ENCODE results near the gene BCL2L13. TPM values are rescaled to one million over a fixed set of nuclear protein-coding genes. Genes with fewer than 3 reads are reported as not detected.
A peak's percentile ranks its signal among the peaks of the same experiment; 100 is the strongest.

Gene BCL2L13
- total RNA-seq, 1 experiment from 2014 or later: 52.9 TPM

DNA sequence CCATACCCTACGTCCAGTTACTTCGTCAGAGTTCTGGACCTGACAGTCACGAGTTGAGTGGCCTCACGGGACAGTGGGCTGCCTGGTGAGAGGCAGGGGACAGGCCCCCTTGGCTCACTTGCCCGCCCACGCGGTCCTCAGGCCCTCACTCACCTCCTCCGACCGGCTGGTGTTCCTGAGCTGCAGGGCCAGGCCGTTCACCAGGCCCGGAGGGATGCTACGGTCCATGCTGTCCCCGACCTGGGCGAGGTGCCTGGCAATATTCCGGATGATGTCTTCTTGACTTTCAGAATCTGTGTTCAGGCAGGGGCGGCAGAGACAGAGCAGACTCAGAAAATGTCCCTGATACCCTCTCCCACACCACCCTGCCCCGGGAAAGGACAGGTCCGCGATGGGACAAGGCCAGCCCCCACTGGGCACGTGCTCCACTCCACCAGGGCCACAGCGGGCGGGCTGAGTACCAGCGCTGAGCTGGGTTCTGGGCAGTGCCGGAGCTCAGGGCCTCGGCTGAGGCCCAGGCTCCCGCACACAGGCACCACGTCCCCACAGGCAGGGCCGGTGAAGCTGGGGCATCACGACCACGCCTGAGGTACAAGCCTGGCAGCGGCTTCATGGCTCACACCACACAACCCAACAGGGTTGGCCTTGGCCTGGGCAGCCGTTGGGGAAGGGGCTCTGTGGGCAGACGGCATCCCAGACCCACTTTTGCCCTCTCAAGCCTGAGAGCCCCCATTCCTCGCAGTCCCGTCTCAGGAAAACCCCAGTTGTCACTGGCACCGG, 100.8 kb downstream of the BCL2L13 start:
- CTCF ChIA-PET: interaction anchor here (0.6 kb wide), 2 partner anchors 354 to 413 kb away, joined by 4 read pairs; no protein-coding TSS in a partner anchor
- no peaks in the 10 kb centered on the region for H3K27me3 ChIP-seq (replicated peaks; ENCODE audit: insufficient read depth, low read depth, low read length, poor library complexity)
- intact Hi-C loops (cut with micrococcal nuclease; ENCODE audit: unreplicated experiment): no loop called here
- no peak overlapping the region for H3K4me3 ChIP-seq (ENCODE audit: low read depth, low read length, poor library complexity, severe bottlenecking)
- TF ChIP-seq, protein P1, sequence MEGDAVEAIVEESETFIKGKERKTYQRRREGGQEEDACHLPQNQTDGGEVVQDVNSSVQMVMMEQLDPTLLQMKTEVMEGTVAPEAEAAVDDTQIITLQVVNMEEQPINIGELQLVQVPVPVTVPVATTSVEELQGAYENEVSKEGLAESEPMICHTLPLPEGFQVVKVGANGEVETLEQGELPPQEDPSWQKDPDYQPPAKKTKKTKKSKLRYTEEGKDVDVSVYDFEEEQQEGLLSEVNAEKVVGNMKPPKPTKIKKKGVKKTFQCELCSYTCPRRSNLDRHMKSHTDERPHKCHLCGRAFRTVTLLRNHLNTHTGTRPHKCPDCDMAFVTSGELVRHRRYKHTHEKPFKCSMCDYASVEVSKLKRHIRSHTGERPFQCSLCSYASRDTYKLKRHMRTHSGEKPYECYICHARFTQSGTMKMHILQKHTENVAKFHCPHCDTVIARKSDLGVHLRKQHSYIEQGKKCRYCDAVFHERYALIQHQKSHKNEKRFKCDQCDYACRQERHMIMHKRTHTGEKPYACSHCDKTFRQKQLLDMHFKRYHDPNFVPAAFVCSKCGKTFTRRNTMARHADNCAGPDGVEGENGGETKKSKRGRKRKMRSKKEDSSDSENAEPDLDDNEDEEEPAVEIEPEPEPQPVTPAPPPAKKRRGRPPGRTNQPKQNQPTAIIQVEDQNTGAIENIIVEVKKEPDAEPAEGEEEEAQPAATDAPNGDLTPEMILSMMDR (conservative IDR thresholded peaks at IDR 0.05; ENCODE audit: low read depth, low read length): no peak
- TF ChIP-seq EZH2 (IDR thresholded peaks at IDR 0.05; ENCODE audit: borderline replicate concordance, low read depth, low read length, poor library complexity, severe bottlenecking): no peak
- H3K9me3 ChIP-seq (ENCODE audit: low read depth, low read length, poor library complexity, severe bottlenecking): no peaks in the 10 kb centered on the region
- BruUV-seq (replicated peaks): no TSS peak
- H3K4me1 ChIP-seq (ENCODE audit: insufficient read depth, low read length, poor library complexity, severe bottlenecking): no peaks in the 10 kb centered on the region
- no peak overlapping the region for H3K27ac ChIP-seq (ENCODE audit: low read depth, low read length, poor library complexity, severe bottlenecking)
- no peak for DNase-seq (ENCODE audit: low spot score)
- POLR2A ChIA-PET (ENCODE audit: low non-redundant PET): no interaction called here
- peaks cover 10% of the 10 kb centered on the region for H3K36me3 ChIP-seq (ENCODE audit: insufficient read depth, low read length, poor library complexity, severe bottlenecking)

DNA sequence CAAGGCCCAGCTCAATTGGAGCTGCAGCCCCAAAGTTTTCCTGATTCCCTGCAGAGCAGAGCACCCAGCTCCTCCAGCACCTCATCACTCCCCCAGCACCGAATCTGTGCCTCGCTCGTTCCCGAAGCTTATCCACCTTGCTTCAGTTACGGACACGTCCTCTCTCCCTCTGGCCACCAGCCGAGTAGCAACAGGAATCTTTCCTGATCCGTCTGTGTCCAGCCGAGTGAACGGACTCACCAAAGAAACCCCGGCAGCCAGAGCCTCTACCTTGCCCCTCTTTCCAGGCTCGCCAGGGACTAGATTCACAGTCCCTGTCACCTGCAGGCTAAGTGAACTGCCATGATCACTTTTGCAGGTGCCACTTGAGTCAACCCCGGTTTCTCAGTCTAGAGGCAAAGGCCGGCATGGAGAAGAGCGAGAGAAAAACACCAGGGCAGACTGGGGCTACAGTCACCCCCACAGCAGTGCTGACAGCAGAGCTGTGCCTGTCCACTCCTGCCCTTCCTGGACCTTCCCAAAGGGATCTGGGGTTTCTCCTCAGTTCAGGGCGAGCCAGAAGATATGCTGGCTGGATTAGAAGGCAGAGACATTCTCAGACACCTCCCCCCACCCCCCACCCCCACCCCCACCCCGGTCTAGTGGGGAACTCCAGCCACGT, 103.4 kb downstream of the BCL2L13 start:
- TF ChIP-seq EZH2 (IDR thresholded peaks at IDR 0.05; ENCODE audit: borderline replicate concordance, low read depth, low read length, poor library complexity, severe bottlenecking): no peak
- TF ChIP-seq, protein P1 (conservative IDR thresholded peaks at IDR 0.05; ENCODE audit: low read depth, low read length): no peak
- Histone ChIP-seq H3K4me1 (ENCODE audit: insufficient read depth, low read length, poor library complexity, severe bottlenecking) (no peaks in the 10 kb centered on the region), H3K4me3 (ENCODE audit: low read depth, low read length, poor library complexity, severe bottlenecking) (no peak overlapping the region), H3K36me3 (ENCODE audit: insufficient read depth, low read length, poor library complexity, severe bottlenecking) (no peaks in the 10 kb centered on the region), H3K27ac (ENCODE audit: low read depth, low read length, poor library complexity, severe bottlenecking) (no peak overlapping the region), H3K27me3 (replicated peaks; ENCODE audit: insufficient read depth, low read depth, low read length, poor library complexity) (no peaks in the 10 kb centered on the region), H3K9me3 (ENCODE audit: low read depth, low read length, poor library complexity, severe bottlenecking) (no peaks in the 10 kb centered on the region)
- intact Hi-C loops (cut with micrococcal nuclease; ENCODE audit: unreplicated experiment): loop anchor here (2.0 kb wide), 1 partner anchor 335 kb away; the partner anchor contains the start of gene PEX26
- DNase-seq (ENCODE audit: low spot score): no peak
- no TSS peak for BruUV-seq (replicated peaks)
- ChIA-PET CTCF (interaction anchor here (0.5 to 1.6 kb wide), 8 partner anchors 8 to 334 kb away, joined by 3 to 10 read pairs (median 4); no protein-coding TSS in a partner anchor), POLR2A (ENCODE audit: low non-redundant PET) (no interaction called here)

DNA sequence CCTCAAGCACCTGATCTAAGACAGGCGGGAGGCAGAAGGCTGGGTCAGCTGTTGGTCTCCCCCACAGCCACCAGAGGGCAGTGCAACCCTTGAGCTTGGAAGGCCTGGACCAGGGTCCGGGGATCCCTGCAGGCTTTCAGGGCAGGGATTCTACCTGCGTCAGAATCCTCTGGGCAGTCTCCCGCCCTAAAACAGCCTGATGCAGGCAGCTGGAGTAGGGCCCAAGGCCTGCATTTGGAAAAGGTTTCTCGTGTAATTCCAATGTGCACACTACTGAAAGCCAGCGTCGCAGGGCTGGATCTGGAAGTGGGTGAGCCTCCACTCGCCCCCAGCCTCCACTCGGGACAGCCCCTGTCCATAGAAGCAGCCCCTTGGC, 104.0 kb downstream of the BCL2L13 start:
- no peaks in the 10 kb centered on the region for H3K4me1 ChIP-seq (ENCODE audit: insufficient read depth, low read length, poor library complexity, severe bottlenecking)
- intact Hi-C loops (cut with micrococcal nuclease; ENCODE audit: unreplicated experiment): loop anchor here (2.0 kb wide), 1 partner anchor 334 kb away; the partner anchor contains the start of gene PEX26
- H3K27ac ChIP-seq (ENCODE audit: low read depth, low read length, poor library complexity, severe bottlenecking): no peak overlapping the region
- no peak overlapping the region for H3K4me3 ChIP-seq (ENCODE audit: low read depth, low read length, poor library complexity, severe bottlenecking)
- no peaks in the 10 kb centered on the region for H3K9me3 ChIP-seq (ENCODE audit: low read depth, low read length, poor library complexity, severe bottlenecking)
- H3K27me3 ChIP-seq (replicated peaks; ENCODE audit: insufficient read depth, low read depth, low read length, poor library complexity): no peaks in the 10 kb centered on the region
- H3K36me3 ChIP-seq (ENCODE audit: insufficient read depth, low read length, poor library complexity, severe bottlenecking): no peaks in the 10 kb centered on the region
- no peak for TF ChIP-seq EZH2 (IDR thresholded peaks at IDR 0.05; ENCODE audit: borderline replicate concordance, low read depth, low read length, poor library complexity, severe bottlenecking)
- TF ChIP-seq, protein P1 (conservative IDR thresholded peaks at IDR 0.05; ENCODE audit: low read depth, low read length): peak; percentile 74
- BruUV-seq (replicated peaks): no TSS peak
- peak; percentile 75 for DNase-seq (ENCODE audit: low spot score)
- ChIA-PET CTCF (interaction anchor here (0.6 to 1.6 kb wide), 7 partner anchors 8 to 335 kb away, joined by 3 to 10 read pairs (median 4); partner anchors contain the start of gene PEX26), POLR2A (ENCODE audit: low non-redundant PET) (no interaction called here)
